OCI-LY1 (cell line): Measurements from ENCODE around the gene LRIG3.

ENCODE experiments used
- CTCF ChIP-seq: fragments of 200-600 bp; sonication (generic), shearing (Covaris generic); IDR thresholded peaks from 2 replicates; pipeline ENCODE4 v1.5.1; 2017; ENCODE audit warnings: mild to moderate bottlenecking, antibody characterized with exemption, low read length, moderate library complexity, mixed read lengths
- EZH2 ChIP-seq: fragments of 200-600 bp; sonication (generic), shearing (Covaris generic); IDR thresholded peaks from 2 replicates; pipeline ENCODE4 v1.8.0; 2017; ENCODE audit warnings: borderline replicate concordance, mixed run types, mild to moderate bottlenecking, antibody characterized with exemption, low read length, moderate library complexity, mixed read lengths

- no peak for TF ChIP-seq CTCF
- no peak for TF ChIP-seq EZH2
These were observed 838 bp downstream of the LRIG3 start for GRCh38 chr12:58919231-58920101.
